Subcutaneous adipose tissue (tissue), 4 donors: ENCODE results near the gene HS3ST6. TPM values are rescaled to one million over a fixed set of nuclear protein-coding genes. Genes with fewer than 3 reads are reported as not detected.

Source experiments
- CTCF ChIP-seq: fragments of 450-650 bp; IDR thresholded peaks from one replicate; pipeline ENCODE4 v1.5.1; 2016; ENCODE audit warnings: low read depth, mild to moderate bottlenecking, control low read depth, antibody characterized with exemption, moderate library complexity
- total RNA-seq, 4 donors: library from RNA; depleted of rRNA; stranded (reverse); fragments of >200 nt; gene quantifications; one replicate each; pipeline ENCODE4 v1.1.0, GENCODE V29; 2016

Gene HS3ST6
- total RNA-seq, result not detected

DNA sequence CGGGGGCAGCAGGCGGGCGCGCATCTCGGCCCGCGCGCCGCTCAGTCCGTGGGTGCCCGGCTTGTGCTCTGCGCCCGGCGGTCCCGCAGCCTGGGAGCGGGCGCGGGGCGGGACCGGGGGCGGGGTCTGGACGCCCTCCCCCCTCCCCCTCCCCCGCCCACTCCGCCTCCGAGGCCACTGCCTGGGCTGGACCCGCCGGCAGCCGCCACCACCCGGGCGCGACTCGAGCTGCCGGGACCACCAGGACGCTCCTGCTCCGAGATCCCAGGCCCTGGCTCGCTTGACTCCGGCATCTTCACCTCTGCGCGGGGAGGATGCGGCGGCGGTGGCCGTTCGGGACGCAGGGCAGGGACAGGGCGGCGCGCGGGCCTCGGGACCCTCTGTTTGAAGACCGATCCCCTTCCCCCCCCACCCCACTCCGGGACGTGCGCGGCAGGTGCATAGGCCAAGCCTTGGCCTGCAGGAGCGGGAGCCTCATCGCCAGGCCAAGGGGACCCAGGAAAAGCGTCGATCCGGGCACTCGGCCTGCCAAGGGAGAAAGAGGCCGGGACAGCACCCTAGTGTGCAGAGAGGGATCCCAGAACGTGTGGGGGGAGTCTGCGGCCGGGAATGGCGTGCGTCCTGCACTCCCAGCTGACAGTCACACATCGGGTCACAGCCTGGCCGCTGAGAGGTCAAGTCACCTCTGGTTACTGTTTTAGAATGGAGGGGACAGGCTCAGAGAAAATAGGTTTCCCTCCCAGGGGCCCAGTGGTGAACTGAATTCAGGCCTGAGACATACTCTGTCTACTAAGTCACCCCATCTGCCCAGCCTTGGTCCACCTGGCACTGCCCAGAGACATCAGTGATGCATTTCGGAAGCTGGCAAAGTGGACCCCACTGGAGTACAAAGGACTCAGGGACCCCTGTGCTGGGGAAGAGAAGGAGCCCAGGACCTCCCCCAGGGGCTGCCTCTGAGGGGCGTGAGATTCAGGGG lies at the start of gene HS3ST6:
Gene HS3ST6 (minus strand): TSS at position 65 of the 976 bp plus-strand sequence. CDS start 92 bp downstream, outside the sequence.
- no peak for TF ChIP-seq CTCF

DNA sequence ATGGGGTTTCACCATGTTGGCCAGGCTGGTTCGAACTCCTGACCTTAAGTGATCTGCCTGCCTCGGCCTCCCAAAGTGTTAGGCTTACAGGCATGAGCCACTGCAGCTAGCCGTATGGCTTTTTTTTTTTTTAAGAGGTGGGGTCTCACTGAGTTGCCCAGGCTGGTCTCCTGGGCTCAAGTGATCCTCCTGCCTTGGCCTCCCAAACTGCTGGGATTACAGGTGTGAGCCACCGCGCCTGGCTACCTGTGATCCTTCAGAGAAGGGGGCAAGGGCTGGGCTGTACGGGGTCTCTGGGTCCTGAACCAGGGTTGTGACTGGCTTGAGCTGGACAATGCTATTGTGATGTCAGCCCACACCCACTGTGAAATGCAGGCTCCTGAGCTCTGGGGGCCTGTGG lies 48.2 kb upstream of the HS3ST6 start, which contains the start of gene RNF151:
Gene RNF151 (plus strand): TSS at position 397 of the 400 bp plus-strand sequence. CDS start 26 bp downstream, outside the sequence.
- no peak for TF ChIP-seq CTCF

DNA sequence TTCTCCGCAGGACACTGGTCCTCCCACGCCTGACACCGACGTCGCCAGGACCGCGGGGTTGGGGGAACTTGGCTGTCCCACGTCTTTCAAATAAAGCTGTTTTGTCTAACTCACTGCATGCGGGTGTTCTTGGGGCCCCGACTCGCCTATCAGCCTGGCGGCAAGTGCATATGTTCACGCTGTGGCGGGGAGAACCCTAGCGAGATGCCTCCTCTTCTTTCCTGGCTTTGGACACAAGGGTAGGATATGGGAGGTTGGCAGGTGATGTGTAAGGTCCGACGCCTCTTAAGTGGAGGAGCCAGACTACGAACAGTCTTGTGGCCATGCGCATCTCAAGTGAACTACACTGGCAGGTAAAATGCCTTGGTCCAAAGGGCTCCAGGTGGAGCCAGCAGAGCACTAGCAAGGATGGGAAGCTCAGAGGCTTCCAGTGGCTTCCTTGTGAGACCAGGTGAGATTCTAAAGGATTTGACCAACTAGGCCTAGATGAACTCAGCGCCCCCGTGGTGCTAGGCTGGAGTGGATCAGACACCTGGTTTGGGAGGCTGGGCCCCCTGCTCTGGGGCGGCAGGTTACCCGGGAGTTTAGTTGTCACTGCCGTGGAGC lies 47.3 kb upstream of the HS3ST6 start:
- no peak for TF ChIP-seq CTCF

DNA sequence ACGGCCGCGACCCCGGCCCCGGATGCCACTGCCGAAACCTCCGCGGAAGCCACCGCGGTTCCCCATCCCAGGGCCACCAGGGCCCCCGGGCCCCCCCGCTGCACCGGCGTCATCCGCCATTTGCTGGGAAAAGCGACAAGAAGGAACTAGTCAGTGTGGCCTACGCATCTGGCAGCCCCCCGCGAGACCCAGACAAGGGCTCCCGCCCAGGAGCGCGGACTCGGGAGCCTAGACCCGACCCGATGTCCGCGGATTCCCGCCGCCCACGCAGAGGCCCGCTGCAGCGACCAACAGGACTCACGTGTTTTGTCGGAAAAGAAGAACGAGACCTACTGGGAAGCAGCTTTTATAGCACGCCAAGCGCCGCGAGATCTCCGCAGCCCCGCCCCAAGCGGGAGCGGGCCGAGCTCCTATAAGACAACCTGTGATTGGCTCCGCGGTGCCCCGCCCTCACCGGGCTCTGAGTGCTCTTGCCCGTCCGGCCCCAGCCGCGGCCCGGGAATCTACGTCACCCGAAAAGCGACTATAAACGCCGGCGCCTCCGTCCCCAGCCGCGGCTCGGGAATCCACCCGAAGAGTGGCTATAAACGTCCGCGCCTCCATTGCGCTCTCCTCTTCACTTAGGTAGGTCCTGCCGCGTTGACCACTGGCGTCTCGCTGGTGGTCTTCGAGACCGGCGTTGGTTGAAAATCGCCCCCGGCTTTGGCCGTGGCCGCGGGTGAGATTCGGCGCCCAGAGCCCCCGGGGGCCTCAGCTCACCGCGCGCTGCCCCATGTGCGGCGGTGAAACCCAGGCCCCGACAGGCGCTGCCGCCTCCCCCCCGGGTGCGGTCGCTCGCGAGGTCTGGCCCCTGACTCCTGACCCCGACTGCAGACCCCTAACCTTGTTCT lies 46.5 kb upstream of the HS3ST6 start, which contains the start of gene RPS2:
Gene RPS2 (minus strand): TSS at position 321 of the 890 bp plus-strand sequence. CDS start 201 bp downstream, at position 120.
- no peak for TF ChIP-seq CTCF

DNA sequence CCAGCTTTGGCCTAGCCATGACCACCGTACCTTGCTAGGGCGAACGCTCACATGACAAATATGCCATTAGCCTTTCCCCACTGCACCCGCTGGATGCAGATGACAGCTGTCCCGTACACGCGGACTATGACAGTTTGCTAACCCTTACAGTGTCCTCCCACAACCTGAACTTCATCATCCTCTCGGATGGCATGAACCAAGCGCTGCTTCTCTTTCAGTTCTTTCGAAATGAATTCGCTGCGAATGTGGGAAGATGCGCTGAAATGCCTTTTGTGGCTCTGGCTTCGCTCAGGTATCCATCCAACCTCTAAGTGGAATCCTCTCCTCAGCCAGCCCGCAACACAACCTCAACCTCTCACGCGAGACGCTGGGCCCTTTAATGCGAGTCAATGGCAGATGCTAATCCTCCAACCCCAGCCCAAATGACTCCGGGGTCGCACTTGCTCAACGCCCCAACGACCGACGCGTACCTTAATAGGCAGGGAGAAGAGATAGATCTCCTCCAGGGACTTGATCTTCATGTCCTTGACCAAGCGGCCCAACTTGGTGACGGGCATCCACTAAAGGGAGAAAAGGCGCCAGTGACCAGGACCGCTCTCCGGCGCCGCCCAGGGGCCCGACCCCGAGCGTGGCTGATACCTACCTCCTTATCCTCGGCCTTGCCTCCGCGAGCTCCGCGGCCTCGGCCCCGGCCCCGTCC lies 45.7 kb upstream of the HS3ST6 start:
- no peak for TF ChIP-seq CTCF

GRCh38 chr16:1961651-1962067 lies 43.4 kb upstream of the HS3ST6 start:
- TF ChIP-seq CTCF, result no peak
